H1 (cell line): ENCODE results near the gene CHI3L1. TPM values are rescaled to one million over a fixed set of nuclear protein-coding genes. Genes with fewer than 3 reads are reported as not detected.
A peak's percentile ranks its signal among the peaks of the same experiment; 100 is the strongest.

ENCODE experiments used
- CTCF ChIA-PET: fragments of 300-600 bp; sonication (Branson Sonifier 250); formaldehyde crosslinking; loops from one replicate; lab custom pipeline; 2021; ENCODE audit not compliant: partially characterized antibody; lab: Charles Lee
- POLR2A ChIA-PET: fragments of 300-600 bp; sonication (Branson Sonifier 250); formaldehyde crosslinking; loops from one replicate; lab custom pipeline; 2021; ENCODE audit warnings: inconsistent platforms; ENCODE audit not compliant: partially characterized antibody; lab: Charles Lee
- DNase-seq, 2 experiments: peaks; one replicate each; pipeline versions ENCODE4 v3.0.0 to v3.0.0-alpha.2; 2010 to 2022; ENCODE audit warnings: low spot score in 2 of 2, low read depth in 1 of 2, mixed read lengths in 1 of 2
- FAIRE-seq: peaks from 2 replicates; lab custom pipeline; 2011; peaks lifted over from hg19 to GRCh38; lab: Jason Lieb, UNC
- H2AFZ ChIP-seq: 2 replicates; pipeline ENCODE4 v1.8.1; 2012; ENCODE audit warnings: low read length, inconsistent platforms
- H2AK5ac ChIP-seq: 2 replicates; pipeline ENCODE4 v1.6.1; 2013; ENCODE audit warnings: low read depth, low read length
- H2BK120ac ChIP-seq: replicated peaks from 2 replicates; pipeline ENCODE3; 2013; ENCODE audit warnings: low read depth, low read length, inconsistent platforms
- H2BK12ac ChIP-seq: 2 replicates; pipeline ENCODE4 v1.6.1; 2013; ENCODE audit warnings: low read depth, low read length
- H2BK15ac ChIP-seq: 2 replicates; pipeline ENCODE4 v1.6.1; 2013; ENCODE audit warnings: low read length
- H2BK20ac ChIP-seq: 2 replicates; pipeline ENCODE4 v1.6.1; 2013; ENCODE audit warnings: low read length
- H2BK5ac ChIP-seq: 2 replicates; pipeline ENCODE4 v1.6.1; 2013; ENCODE audit warnings: low read depth, low read length
- H3K14ac ChIP-seq: 2 replicates; pipeline ENCODE4 v1.6.1; 2013; ENCODE audit warnings: inconsistent platforms; ENCODE audit not compliant: insufficient read length
- H3K18ac ChIP-seq: 2 replicates; pipeline ENCODE4 v1.6.1; 2013; ENCODE audit warnings: low read length; ENCODE audit errors: extremely low read depth
- H3K23ac ChIP-seq: 2 replicates; pipeline ENCODE4 v1.6.1; 2013; ENCODE audit warnings: inconsistent platforms; ENCODE audit not compliant: insufficient read length
- H3K23me2 ChIP-seq: 2 replicates; pipeline ENCODE4 v1.6.1; 2013; ENCODE audit warnings: low read depth, low read length
- H3K27ac ChIP-seq: 2 replicates; pipeline ENCODE4 v1.6.1; 2011; ENCODE audit warnings: low read depth, low read length, inconsistent platforms
- H3K27me3 ChIP-seq, 4 experiments: replicated peaks in 1 of 4; 1 replicate in 1 of 4; 2 replicates in 3 of 4; pipeline versions ENCODE4 v1.6.1 to v1.8.1; 2011 to 2013; ENCODE audit warnings: low read length in 3 of 4, mild to moderate bottlenecking in 3 of 4, inconsistent platforms in 2 of 4, mixed read lengths in 2 of 4, moderate library complexity in 1 of 4; ENCODE audit not compliant: control insufficient read depth in 3 of 4, insufficient read depth in 3 of 4; ENCODE audit errors: extremely low read depth in 1 of 4
- H3K36me3 ChIP-seq, 4 experiments: 2 replicates each; pipeline versions ENCODE4 v1.6.1 to v1.8.1; 2011 to 2013; ENCODE audit warnings: mild to moderate bottlenecking in 4 of 4, low read length in 3 of 4, moderate library complexity in 2 of 4, control low read depth in 1 of 4, inconsistent platforms in 1 of 4; ENCODE audit not compliant: insufficient read depth in 4 of 4, control insufficient read depth in 2 of 4
- H3K4ac ChIP-seq: replicated peaks from 2 replicates; pipeline ENCODE3; 2013; ENCODE audit warnings: low read length, low read depth, mixed read lengths, inconsistent platforms; ENCODE audit not compliant: insufficient read length
- H3K4me1 ChIP-seq, 4 experiments: replicated peaks in 1 of 4; 1 replicate in 1 of 4; 2 replicates in 3 of 4; pipeline versions ENCODE4 v1.6.1 to v1.8.1; 2011 to 2013; ENCODE audit warnings: low read length in 3 of 4, inconsistent platforms in 2 of 4, mixed read lengths in 1 of 4; ENCODE audit not compliant: insufficient read depth in 4 of 4, control insufficient read depth in 3 of 4
- H3K4me2 ChIP-seq, 2 experiments: 2 replicates each; pipeline versions ENCODE4 v1.6.1 to v1.8.1; 2011 to 2013; ENCODE audit warnings: low read depth in 2 of 2, low read length in 2 of 2, control low read depth in 1 of 2, inconsistent platforms in 1 of 2, mild to moderate bottlenecking in 1 of 2; ENCODE audit not compliant: insufficient read depth in 1 of 2
- H3K4me3 ChIP-seq, 4 experiments: fragments of 200-600, 300-600 bp in 1 of 4; sonication (generic), shearing (Covaris generic), sonication (Bioruptor Twin) in 1 of 4; 2 replicates each; pipeline versions ENCODE4 v1.5.1 to v1.8.1; 2011 to 2016; ENCODE audit warnings: low read length in 4 of 4, low read depth in 3 of 4, control low read depth in 2 of 4, inconsistent platforms in 2 of 4, mild to moderate bottlenecking in 2 of 4, mixed read lengths in 1 of 4, moderate library complexity in 1 of 4; ENCODE audit not compliant: insufficient read depth in 2 of 4; ENCODE audit errors: extremely low read depth in 1 of 4
- H3K56ac ChIP-seq: replicated peaks from 2 replicates; pipeline ENCODE3; 2013; ENCODE audit warnings: low read depth, mild to moderate bottlenecking, mixed read lengths, low read length, inconsistent platforms; ENCODE audit not compliant: insufficient read length
- H3K79me1 ChIP-seq: 2 replicates; pipeline ENCODE4 v1.6.1; 2013; ENCODE audit warnings: low read depth, low read length, control low read depth
- H3K79me2 ChIP-seq, 2 experiments: 2 replicates each; pipeline versions ENCODE4 v1.6.1 to v1.8.1; 2012 to 2013; ENCODE audit warnings: low read length in 2 of 2, mild to moderate bottlenecking in 2 of 2, inconsistent platforms in 1 of 2; ENCODE audit not compliant: insufficient read depth in 2 of 2, control insufficient read depth in 1 of 2
- H3K9ac ChIP-seq, 4 experiments: replicated peaks in 1 of 4; 1 replicate in 1 of 4; 2 replicates in 3 of 4; pipeline versions ENCODE4 v1.6.1 to v1.8.1; 2011 to 2013; ENCODE audit warnings: low read depth in 3 of 4, low read length in 3 of 4, control low read depth in 2 of 4, mild to moderate bottlenecking in 2 of 4, moderate library complexity in 2 of 4, inconsistent platforms in 1 of 4; ENCODE audit errors: extremely low read depth in 1 of 4
- H3K9me3 ChIP-seq, 2 experiments: 2 replicates each; pipeline versions ENCODE4 v1.6.1 to v1.8.1; 2012 to 2013; ENCODE audit warnings: mild to moderate bottlenecking in 2 of 2, moderate library complexity in 2 of 2, control low read depth in 1 of 2, inconsistent platforms in 1 of 2, low read depth in 1 of 2, low read length in 1 of 2, mixed read lengths in 1 of 2; ENCODE audit not compliant: insufficient read depth in 2 of 2
- H4K20me1 ChIP-seq, 2 experiments: replicated peaks in 1 of 2; 2 replicates each; pipeline versions ENCODE3 to v1.8.1; 2011 to 2013; ENCODE audit warnings: inconsistent platforms in 2 of 2, low read length in 2 of 2, mild to moderate bottlenecking in 1 of 2; ENCODE audit not compliant: insufficient read depth in 2 of 2, control insufficient read depth in 1 of 2
- H4K5ac ChIP-seq: 2 replicates; pipeline ENCODE4 v1.6.1; 2013; ENCODE audit warnings: low read length, low read depth, mixed read lengths, inconsistent platforms; ENCODE audit not compliant: insufficient read length
- H4K8ac ChIP-seq: 2 replicates; pipeline ENCODE4 v1.8.0; 2013; ENCODE audit warnings: mild to moderate bottlenecking, moderate library complexity, low read length, inconsistent platforms; ENCODE audit not compliant: insufficient read depth; ENCODE audit errors: extremely low read depth
- H4K91ac ChIP-seq: replicated peaks from 2 replicates; pipeline ENCODE3; 2013; ENCODE audit warnings: low read length, mixed read lengths, inconsistent platforms; ENCODE audit not compliant: insufficient read length
- BCL11A ChIP-seq, 2 experiments: IDR thresholded peaks; one replicate each; pipeline ENCODE4 v1.6.1; 2011; ENCODE audit warnings: low read depth in 2 of 2, low read length in 2 of 2, mild to moderate bottlenecking in 2 of 2
- EGR1 ChIP-seq: IDR thresholded peaks from 2 replicates; pipeline ENCODE4 v1.6.1; 2011; ENCODE audit warnings: low read depth, low read length, borderline replicate concordance
- NANOG ChIP-seq: IDR thresholded peaks from 2 replicates; pipeline ENCODE4 v1.6.1; 2011; ENCODE audit warnings: low read length, low read depth, mild to moderate bottlenecking, inconsistent platforms; ENCODE audit not compliant: insufficient read depth, poor library complexity, severe bottlenecking
- WGBS, 2 experiments: shearing (Covaris generic) in 1 of 2; methylation state at CpG; one replicate each; pipeline versions ENCODE4 v1.1.6 to v1.1.7; 2013 to 2015; ENCODE audit warnings: low lambda C conversion rate in 2 of 2, mixed read lengths in 2 of 2, inconsistent platforms in 1 of 2, low coverage in 1 of 2, missing lambda C conversion rate in 1 of 2; ENCODE audit not compliant: insufficient replicate concordance in 2 of 2, insufficient coverage in 1 of 2, insufficient read length in 1 of 2; ENCODE audit errors: extremely low coverage in 1 of 2, missing lambda C conversion rate in 1 of 2; 5-methylcytosine and 5-hydroxymethylcytosine counted together
- polyA plus RNA-seq, 7 experiments: library from polyadenylated mRNA; depleted of rRNA in 3 of 7; stranded (reverse) in 5 of 7; unstranded in 2 of 7; fragments of >200 nt in 5 of 7; fragments of 200-250 nt in 2 of 7; gene quantifications; 1 replicate in 5 of 7; 2 replicates in 1 of 7; 4 replicates in 1 of 7; pipeline versions ENCODE4 v1.2.1 to v1.2.3, GENCODE V29; 2011 to 2013; ENCODE audit warnings: missing spikeins in 2 of 7, mixed read lengths in 2 of 7
- total RNA-seq: library from RNA; stranded (reverse); fragmentation: NEBNext Ultra II Directional; extraction: Animal tissue kit (Norgen Biotek cat#: 25700); gene quantifications from 2 replicates; pipeline ENCODE4 v1.2.1, GENCODE V29; 2021

The CHI3L1 gene
- total and polyA plus RNA-seq, 2 of the 8 experiments (the other 6 are each of a cell fraction or from before 2014, with no cell fraction given), result 1.0 TPM; not detected in 1

DNA sequence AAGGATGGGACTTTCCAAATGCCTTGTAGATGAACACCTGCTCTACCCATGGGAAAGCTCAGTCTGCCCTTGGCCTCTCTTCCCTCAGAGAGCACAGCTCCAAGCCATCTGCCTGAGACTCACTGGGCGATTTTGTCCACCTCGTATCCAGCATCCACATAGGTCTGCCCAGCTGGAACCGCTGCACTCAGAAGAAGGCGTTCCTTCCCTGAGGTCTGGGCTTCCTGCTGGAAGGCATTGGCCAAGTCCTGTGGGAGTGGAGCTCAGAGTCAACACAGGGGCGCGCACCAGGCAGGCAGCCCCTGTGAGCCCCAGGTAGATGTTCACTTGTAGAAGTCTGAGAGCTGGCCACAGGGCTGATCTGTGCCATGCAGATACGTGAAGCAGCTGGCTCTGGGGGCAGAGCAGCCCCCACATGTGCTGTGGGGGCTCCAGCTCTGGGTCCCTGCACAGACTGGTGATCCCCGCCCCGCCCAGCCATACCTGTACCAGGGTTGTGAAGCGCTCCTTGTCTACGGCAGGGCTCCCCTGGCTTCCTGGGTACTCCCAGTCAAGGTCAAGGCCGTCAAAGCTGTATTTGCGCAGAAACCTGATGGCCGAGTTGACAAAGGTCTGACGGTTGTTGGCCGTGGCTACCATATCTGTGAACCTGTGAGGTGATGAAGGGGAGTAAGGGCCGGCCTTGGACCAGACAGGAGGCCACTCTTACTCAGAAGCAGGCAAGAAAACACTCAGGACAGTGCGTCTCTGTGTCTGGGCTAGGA, 36.7 kb upstream of the CHI3L1 start:
- POLR2A ChIA-PET, result no interaction called here
- H2BK120ac ChIP-seq, result no peak overlapping the region
- no peaks in the 10 kb centered on the region for H3K4me1 ChIP-seq
- H4K5ac ChIP-seq, result no peak overlapping the region
- DNase-seq (no peak), FAIRE-seq (no peak)
- TF ChIP-seq BCL11A (IDR thresholded peaks at IDR 0.05; ENCODE audit: low read depth in 2 of 2, low read length in 2 of 2), result no peak
- no peak for TF ChIP-seq EGR1
- no peak for TF ChIP-seq NANOG
- no peak overlapping the region for H3K4me3 ChIP-seq
- H3K14ac ChIP-seq, result no peak overlapping the region
- H3K27ac ChIP-seq, result no peak overlapping the region
- no peak overlapping the region for H3K9ac ChIP-seq
- H4K8ac ChIP-seq, result no peak overlapping the region; the same call in 1 of the 2 replicates
- H3K23ac ChIP-seq, result no peak overlapping the region
- no peaks in the 10 kb centered on the region for H3K79me2 ChIP-seq
- H2BK20ac ChIP-seq, result no peak overlapping the region
- no peak overlapping the region for H4K91ac ChIP-seq
- H4K20me1 ChIP-seq, result no peaks in the 10 kb centered on the region
- no peaks in the 10 kb centered on the region for H3K79me1 ChIP-seq
- no peaks in the 10 kb centered on the region for H3K36me3 ChIP-seq
- no peak overlapping the region for H3K18ac ChIP-seq
- CTCF ChIA-PET, result interaction anchor here (0.6 to 18.1 kb wide), 6 partner anchors 41 to 183 kb away, joined by 3 to 479 read pairs (median 12); partner anchors contain the start of gene ADORA1
- no peak overlapping the region for H2BK15ac ChIP-seq
- no peaks in the 10 kb centered on the region for H3K23me2 ChIP-seq
- no peak overlapping the region for H2AFZ ChIP-seq
- no peak overlapping the region for H3K4me2 ChIP-seq
- 0 out of 2 replicates have a peak overlapping the region, but pooled peaks have one; percentile 68 for H2BK12ac ChIP-seq
- H3K9me3 ChIP-seq, result no peaks in the 10 kb centered on the region
- H2AK5ac ChIP-seq, result no peak overlapping the region
- no peak overlapping the region for H3K56ac ChIP-seq
- H3K4ac ChIP-seq, result no peak overlapping the region
- 89% methylated on average over 18 of the region's 18 CpGs; no CpG with 5 or more reads in 1 of the 2 experiments for WGBS, 2 experiments
- no peaks in the 10 kb centered on the region; a peak in 1 of 7 replicates for H3K27me3 ChIP-seq
- H2BK5ac ChIP-seq, result no peak overlapping the region
